Transverse colon (tissue), 4 donors: ENCODE results near the gene PIAS4. TPM values are rescaled to one million over a fixed set of nuclear protein-coding genes. Genes with fewer than 3 reads are reported as not detected.

Experiments used
- DNase-seq: peaks from one replicate; pipeline ENCODE4 v3.0.0-alpha.2; 2019
- H3K27ac ChIP-seq, 4 donors: fragments of 200-600 bp; sonication (generic); 2 replicates each; pipeline ENCODE4 v1.5.1; 2016 to 2018; ENCODE audit warnings: inconsistent platforms in 4 of 4
- H3K27me3 ChIP-seq: fragments of 200-600 bp; sonication (generic); 2 replicates; pipeline ENCODE4 v1.5.1; 2017; ENCODE audit warnings: inconsistent platforms
- H3K36me3 ChIP-seq, 4 donors: fragments of 200-600 bp; sonication (generic); 2 replicates each; pipeline ENCODE4 v1.5.1; 2017 to 2019; ENCODE audit warnings: inconsistent platforms in 4 of 4
- H3K4me1 ChIP-seq, 4 donors: fragments of 200-600 bp; sonication (generic); 2 replicates each; pipeline ENCODE4 v1.5.1; 2017 to 2020; ENCODE audit warnings: inconsistent platforms in 4 of 4
- H3K4me3 ChIP-seq, 4 donors: fragments of 200-600 bp; sonication (generic); 1 replicate in 1 of 4; 2 replicates in 3 of 4; pipeline versions ENCODE4 v1.5.1 to v1.6.1; 2017 to 2019; ENCODE audit warnings: inconsistent platforms in 4 of 4
- H3K9me3 ChIP-seq, 2 donors: fragments of 200-600 bp; sonication (generic); 2 replicates each; pipeline ENCODE4 v1.5.1; 2017 to 2019; ENCODE audit warnings: inconsistent platforms in 2 of 2
- CTCF ChIP-seq, 5 experiments: fragments of 200-600 bp in 3 of 5; fragments of 450-650 bp in 2 of 5; sonication (generic) in 3 of 5; IDR thresholded peaks; 1 replicate in 2 of 5; 2 replicates in 3 of 5; pipeline ENCODE4 v1.5.1; 2016 to 2017; ENCODE audit warnings: antibody characterized with exemption in 5 of 5, inconsistent platforms in 3 of 5, mild to moderate bottlenecking in 2 of 5, moderate library complexity in 1 of 5
- EP300 ChIP-seq: sonication (generic); formaldehyde crosslinking; IDR thresholded peaks from one replicate; pipeline ENCODE4 v1.6.1; 2017; ENCODE audit warnings: antibody characterized with exemption, low read depth
- POLR2A ChIP-seq: fragments of 450-650 bp; IDR thresholded peaks from one replicate; pipeline ENCODE4 v1.6.1; 2016; ENCODE audit warnings: antibody characterized with exemption, mild to moderate bottlenecking, moderate library complexity
- POLR2AphosphoS5 ChIP-seq, 3 donors: sonication (generic); formaldehyde crosslinking; IDR thresholded peaks; one replicate each; pipeline ENCODE4 v1.6.1; 2016; ENCODE audit warnings: antibody characterized with exemption in 3 of 3
- WGBS, 2 donors: methylation state at CpG; one replicate each; pipeline ENCODE4 v1.1.5; 2018; ENCODE audit warnings: low coverage in 1 of 2; 5-methylcytosine and 5-hydroxymethylcytosine counted together
- in situ Hi-C, 4 donors: fragments of 200-750 bp; cut with MboI; loops; one replicate each; pipeline versions ENCODE4 v1.15.0 to v1.15.1; 2017; ENCODE audit warnings: low sequenced_read_pairs in 3 of 4, low pct_ligation_motif_present in 1 of 4, low pct_unique_long_range_greater_than_20kb in 1 of 4
- intact Hi-C: fragments of 100-400 bp; cut with DNase I; formaldehyde crosslinking; loops from one replicate; pipeline ENCODE4 v1.15.1; 2023; ENCODE audit warnings: low total_unique reads
- total RNA-seq, 4 donors: library from RNA; depleted of rRNA; stranded (reverse); fragments of >200 nt; gene quantifications; one replicate each; pipeline ENCODE4 v1.1.0, GENCODE V29; 2016

The PIAS4 gene
- total RNA-seq, 4 donors from 2014 or later = 15.5 to 110 (median 23.0) TPM

GRCh38 chr19:4061178-4061682 is 53.7 kb downstream of the PIAS4 start:
- Histone ChIP-seq H3K4me1 (peaks cover 58 to 74% (median 66%) of the 10 kb centered on the region in 4 donors), H3K4me3 (peak overlapping the region; percentile 23 to 100 (median 62)), H3K27ac (peak overlapping the region; percentile 97 to 100 (median 99)), H3K27me3 (no peaks in the 10 kb centered on the region), H3K9me3 (no peaks in the 10 kb centered on the region), H3K36me3 (no peaks in the 10 kb centered on the region)
- in situ Hi-C loops = no loop called here
- peak; percentile 95 for DNase-seq
- WGBS, 2 donors = 14% methylated on average over 10 of the region's 23 CpGs; no CpG with 5 or more reads in 1 of the 2 donors
- TF ChIP-seq EP300 (peak; percentile 98), CTCF (IDR thresholded peaks at IDR 0.05) (no peak), POLR2AphosphoS5 (IDR thresholded peaks at IDR 0.05) (peak in 2 of 3 donors; percentile 68 to 78), POLR2A (peak; percentile 50)
- intact Hi-C loops = no loop called here

GRCh38 chr19:4061683-4062418 is 54.3 kb downstream of the PIAS4 start:
- peaks cover 58 to 71% (median 64%) of the 10 kb centered on the region in 4 donors for H3K4me1 ChIP-seq
- in situ Hi-C loops = no loop called here
- H3K9me3 ChIP-seq = no peaks in the 10 kb centered on the region
- H3K4me3 ChIP-seq = peak overlapping the region; percentile 23 to 100 (median 62)
- no peaks in the 10 kb centered on the region for H3K36me3 ChIP-seq
- DNase-seq = peak; percentile 90
- intact Hi-C loops = no loop called here
- peak overlapping the region; percentile 97 to 100 (median 99) for H3K27ac ChIP-seq
- no peaks in the 10 kb centered on the region for H3K27me3 ChIP-seq
- TF ChIP-seq CTCF (IDR thresholded peaks at IDR 0.05) (no peak), POLR2AphosphoS5 (IDR thresholded peaks at IDR 0.05) (peak; percentile 4 to 58 (median 55)), POLR2A (no peak), EP300 (no peak)
- 49% methylated on average over 26 of the region's 29 CpGs; no CpG with 5 or more reads in 1 of the 2 donors for WGBS, 2 donors

GRCh38 chr19:4062419-4063368 is 55.2 kb downstream of the PIAS4 start:
- in situ Hi-C loops (no loop called here), intact Hi-C loops (no loop called here)
- TF ChIP-seq CTCF (IDR thresholded peaks at IDR 0.05) = no peak
- no peak for TF ChIP-seq POLR2AphosphoS5 (IDR thresholded peaks at IDR 0.05)
- no peak for TF ChIP-seq EP300
- TF ChIP-seq POLR2A = no peak
- H3K9me3 ChIP-seq = no peaks in the 10 kb centered on the region
- 45% methylated on average over 25 of the region's 30 CpGs; no CpG with 5 or more reads in 1 of the 2 donors for WGBS, 2 donors
- H3K4me1 ChIP-seq = peaks cover 57 to 74% (median 64%) of the 10 kb centered on the region in 4 donors
- H3K27ac ChIP-seq = peak overlapping the region; percentile 97 to 100 (median 99)
- peak; percentile 44 for DNase-seq
- peak overlapping the region in 3 of 4 donors; percentile 87 to 100 (median 90) for H3K4me3 ChIP-seq
- no peaks in the 10 kb centered on the region for H3K27me3 ChIP-seq
- H3K36me3 ChIP-seq = no peaks in the 10 kb centered on the region
